Suprapubic skin (tissue), 3 donors: ENCODE measurements around the gene TRIM37.

Experiments
- EP300 ChIP-seq: sonication (generic); formaldehyde crosslinking; IDR thresholded peaks from one replicate; pipeline ENCODE4 v1.6.1; 2017; ENCODE audit warnings: antibody characterized with exemption
- POLR2A ChIP-seq, 2 donors: fragments of 450-650 bp; IDR thresholded peaks; one replicate each; pipeline ENCODE4 v1.6.1; 2017; ENCODE audit warnings: antibody characterized with exemption in 2 of 2, mild to moderate bottlenecking in 2 of 2, moderate library complexity in 2 of 2
- TF ChIP-seq, protein P1 (sequence below), 2 donors: fragments of 200-600 bp in 1 of 2; fragments of 450-650 bp in 1 of 2; sonication (generic) in 1 of 2; IDR thresholded peaks; one replicate each; pipeline ENCODE4 v1.5.1; 2016 to 2019; ENCODE audit warnings: antibody characterized with exemption in 2 of 2, mild to moderate bottlenecking in 1 of 2, moderate library complexity in 1 of 2

- TF ChIP-seq, protein P1, sequence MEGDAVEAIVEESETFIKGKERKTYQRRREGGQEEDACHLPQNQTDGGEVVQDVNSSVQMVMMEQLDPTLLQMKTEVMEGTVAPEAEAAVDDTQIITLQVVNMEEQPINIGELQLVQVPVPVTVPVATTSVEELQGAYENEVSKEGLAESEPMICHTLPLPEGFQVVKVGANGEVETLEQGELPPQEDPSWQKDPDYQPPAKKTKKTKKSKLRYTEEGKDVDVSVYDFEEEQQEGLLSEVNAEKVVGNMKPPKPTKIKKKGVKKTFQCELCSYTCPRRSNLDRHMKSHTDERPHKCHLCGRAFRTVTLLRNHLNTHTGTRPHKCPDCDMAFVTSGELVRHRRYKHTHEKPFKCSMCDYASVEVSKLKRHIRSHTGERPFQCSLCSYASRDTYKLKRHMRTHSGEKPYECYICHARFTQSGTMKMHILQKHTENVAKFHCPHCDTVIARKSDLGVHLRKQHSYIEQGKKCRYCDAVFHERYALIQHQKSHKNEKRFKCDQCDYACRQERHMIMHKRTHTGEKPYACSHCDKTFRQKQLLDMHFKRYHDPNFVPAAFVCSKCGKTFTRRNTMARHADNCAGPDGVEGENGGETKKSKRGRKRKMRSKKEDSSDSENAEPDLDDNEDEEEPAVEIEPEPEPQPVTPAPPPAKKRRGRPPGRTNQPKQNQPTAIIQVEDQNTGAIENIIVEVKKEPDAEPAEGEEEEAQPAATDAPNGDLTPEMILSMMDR (IDR thresholded peaks at IDR 0.05), result no peak
- TF ChIP-seq POLR2A (IDR thresholded peaks at IDR 0.05) (no peak), EP300 (no peak)
Measured at GRCh38 chr17:58969156-58969555, 137.5 kb downstream of the TRIM37 start.
